Measurements from ENCODE around the gene MTMR12. TPM values are rescaled to one million over a fixed set of nuclear protein-coding genes. Genes with fewer than 3 reads are reported as not detected.

The MTMR12 gene
- total and polyA plus RNA-seq, 3 donors from 2014 or later = 53.6 to 64.0 (median 59.2) TPM

DNA sequence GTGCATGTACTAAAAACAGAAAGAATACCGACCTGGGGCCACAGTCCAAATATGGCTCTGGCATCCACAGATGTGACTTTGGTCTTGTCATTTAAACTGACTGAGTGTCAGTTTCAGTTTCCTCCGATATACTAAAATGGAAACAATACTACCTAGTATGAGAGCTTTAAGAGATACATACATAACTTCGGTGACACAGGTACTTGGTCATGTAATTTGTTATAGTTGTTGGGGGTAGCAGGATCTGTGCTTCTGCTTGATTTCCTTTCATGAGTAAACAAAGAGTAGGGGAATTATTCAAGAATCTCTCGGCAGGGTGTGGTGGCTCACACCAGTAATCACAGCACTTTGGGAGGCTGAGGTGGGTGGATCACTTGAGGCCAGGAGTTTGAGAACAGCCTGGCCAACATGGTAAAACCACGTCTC is 32.1 kb downstream of the MTMR12 start:
- H3K4me3 ChIP-seq = no peak overlapping the region
- DNase-seq = no peak
- H3K36me3 ChIP-seq (ENCODE audit: low read depth, missing control alignments) = no peaks in the 10 kb centered on the region
- H3K4me1 ChIP-seq = peaks cover 8% of the 10 kb centered on the region
- H3K27ac ChIP-seq = no peak overlapping the region
- 79 to 90% methylated on average over 5 of the region's 5 CpGs for WGBS, 2 donors
- TF ChIP-seq, protein P1, sequence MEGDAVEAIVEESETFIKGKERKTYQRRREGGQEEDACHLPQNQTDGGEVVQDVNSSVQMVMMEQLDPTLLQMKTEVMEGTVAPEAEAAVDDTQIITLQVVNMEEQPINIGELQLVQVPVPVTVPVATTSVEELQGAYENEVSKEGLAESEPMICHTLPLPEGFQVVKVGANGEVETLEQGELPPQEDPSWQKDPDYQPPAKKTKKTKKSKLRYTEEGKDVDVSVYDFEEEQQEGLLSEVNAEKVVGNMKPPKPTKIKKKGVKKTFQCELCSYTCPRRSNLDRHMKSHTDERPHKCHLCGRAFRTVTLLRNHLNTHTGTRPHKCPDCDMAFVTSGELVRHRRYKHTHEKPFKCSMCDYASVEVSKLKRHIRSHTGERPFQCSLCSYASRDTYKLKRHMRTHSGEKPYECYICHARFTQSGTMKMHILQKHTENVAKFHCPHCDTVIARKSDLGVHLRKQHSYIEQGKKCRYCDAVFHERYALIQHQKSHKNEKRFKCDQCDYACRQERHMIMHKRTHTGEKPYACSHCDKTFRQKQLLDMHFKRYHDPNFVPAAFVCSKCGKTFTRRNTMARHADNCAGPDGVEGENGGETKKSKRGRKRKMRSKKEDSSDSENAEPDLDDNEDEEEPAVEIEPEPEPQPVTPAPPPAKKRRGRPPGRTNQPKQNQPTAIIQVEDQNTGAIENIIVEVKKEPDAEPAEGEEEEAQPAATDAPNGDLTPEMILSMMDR (IDR thresholded peaks at IDR 0.05) = no peak
- no peak for TF ChIP-seq POLR2A (IDR thresholded peaks at IDR 0.05)
- intact Hi-C loops (cut with DNase I; ENCODE audit: low total_unique reads) = no loop called here
- H3K9me3 ChIP-seq = no peaks in the 10 kb centered on the region
- no peaks in the 10 kb centered on the region for H3K27me3 ChIP-seq

DNA sequence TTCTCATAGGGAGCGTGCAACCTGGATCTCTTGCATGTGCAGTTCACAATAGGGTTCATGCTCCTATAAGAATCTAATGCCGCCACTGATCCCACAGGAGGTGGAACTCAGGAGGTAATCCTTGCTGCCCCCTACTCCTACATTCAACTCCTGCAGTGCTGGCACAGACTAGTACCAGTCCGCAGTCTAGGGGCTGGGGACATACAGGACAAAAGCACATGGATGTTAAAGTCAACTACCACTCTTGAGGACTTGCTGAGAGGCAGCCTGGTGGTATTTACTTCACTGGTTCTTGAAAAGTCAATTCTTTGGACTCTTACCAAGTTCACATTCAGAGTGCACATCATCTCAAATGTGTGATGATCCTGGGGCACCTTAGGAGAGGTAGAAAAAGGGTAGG is 33.0 kb downstream of the MTMR12 start:
- Histone ChIP-seq H3K27me3 (no peaks in the 10 kb centered on the region), H3K9me3 (no peaks in the 10 kb centered on the region), H3K4me1 (peaks cover 14% of the 10 kb centered on the region), H3K4me3 (no peak overlapping the region), H3K36me3 (ENCODE audit: low read depth, missing control alignments) (no peaks in the 10 kb centered on the region), H3K27ac (no peak overlapping the region)
- TF ChIP-seq POLR2A (IDR thresholded peaks at IDR 0.05) = no peak
- TF ChIP-seq, protein P1 (IDR thresholded peaks at IDR 0.05) = no peak
- DNase-seq = no peak
- WGBS, 2 donors = 100% methylated on average over 3 of the region's 3 CpGs
- intact Hi-C loops (cut with DNase I; ENCODE audit: low total_unique reads) = no loop called here

DNA sequence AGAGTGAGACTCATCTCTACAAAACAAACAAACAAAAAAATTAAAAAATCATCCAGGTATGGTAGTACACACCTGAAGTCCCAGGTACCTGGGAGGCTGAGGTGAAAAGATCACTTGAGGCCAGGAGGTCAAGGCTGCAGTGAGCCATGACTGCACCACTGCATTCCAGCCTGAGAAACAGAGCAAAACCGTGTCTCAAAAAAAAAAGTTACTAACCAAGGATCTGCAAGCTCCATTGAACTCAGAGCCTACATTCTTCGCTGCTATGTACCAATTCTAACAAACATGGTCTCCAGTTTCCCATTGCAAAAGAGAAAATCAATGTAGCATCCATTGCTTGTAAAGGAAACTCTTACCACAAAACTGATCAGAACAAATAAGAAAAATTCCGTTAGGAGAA is 33.5 kb downstream of the MTMR12 start:
- DNase-seq = no peak
- TF ChIP-seq POLR2A (IDR thresholded peaks at IDR 0.05) = no peak
- TF ChIP-seq, protein P1 (IDR thresholded peaks at IDR 0.05) = no peak
- 84 to 91% methylated on average over 3 of the region's 3 CpGs for WGBS, 2 donors
- no peak overlapping the region for H3K4me3 ChIP-seq
- H3K27ac ChIP-seq = no peak overlapping the region
- intact Hi-C loops (cut with DNase I; ENCODE audit: low total_unique reads) = no loop called here
- H3K27me3 ChIP-seq = no peaks in the 10 kb centered on the region
- no peaks in the 10 kb centered on the region for H3K9me3 ChIP-seq
- H3K4me1 ChIP-seq = peaks cover 18% of the 10 kb centered on the region
- no peaks in the 10 kb centered on the region for H3K36me3 ChIP-seq (ENCODE audit: low read depth, missing control alignments)

DNA sequence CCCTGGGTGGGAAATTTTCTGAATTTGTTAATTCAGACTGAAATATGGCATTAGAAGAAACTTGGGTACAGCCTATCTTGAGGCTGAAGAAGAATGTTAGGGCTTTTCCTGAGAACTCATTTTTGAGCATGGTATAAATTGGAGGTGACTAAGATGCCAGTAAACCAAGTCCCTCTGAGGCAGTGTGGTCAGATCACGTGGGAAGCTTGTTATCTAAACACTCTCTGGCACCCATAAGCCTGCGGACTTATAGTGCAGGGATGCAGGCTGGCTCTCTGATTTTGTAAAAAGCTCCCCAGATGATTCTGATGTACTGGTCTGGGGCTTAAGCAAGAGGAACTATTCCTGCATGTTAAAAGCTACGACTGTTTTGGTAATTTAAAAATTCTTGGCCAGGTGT is 34.3 kb downstream of the MTMR12 start:
- DNase-seq = no peak
- intact Hi-C loops (cut with DNase I; ENCODE audit: low total_unique reads) = no loop called here
- no peak overlapping the region for H3K4me3 ChIP-seq
- H3K4me1 ChIP-seq = peaks cover 18% of the 10 kb centered on the region
- 75 to 88% methylated on average over 3 of the region's 3 CpGs for WGBS, 2 donors
- H3K27me3 ChIP-seq = no peaks in the 10 kb centered on the region
- H3K27ac ChIP-seq = no peak overlapping the region
- H3K9me3 ChIP-seq = no peaks in the 10 kb centered on the region
- TF ChIP-seq POLR2A (IDR thresholded peaks at IDR 0.05) = no peak
- TF ChIP-seq, protein P1 (IDR thresholded peaks at IDR 0.05) = no peak
- no peaks in the 10 kb centered on the region for H3K36me3 ChIP-seq (ENCODE audit: low read depth, missing control alignments)

DNA sequence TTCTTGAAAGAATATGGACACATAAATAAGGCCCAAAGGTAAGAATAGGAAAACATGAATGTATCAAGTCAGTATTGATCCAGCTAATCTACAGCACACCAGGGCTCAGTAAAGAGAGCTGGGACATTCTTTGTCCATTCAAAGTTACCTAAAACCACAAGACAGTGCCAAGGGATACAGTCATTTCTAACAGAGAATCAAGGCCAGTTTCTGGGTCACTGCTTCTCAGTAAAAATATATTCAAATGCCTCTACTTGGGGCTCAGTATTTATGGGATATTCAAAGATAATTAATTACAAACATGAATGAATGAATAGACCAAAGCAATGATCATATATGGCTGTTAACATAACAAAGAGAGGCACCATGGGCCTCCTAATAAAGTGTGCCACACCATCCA is 34.9 kb downstream of the MTMR12 start:
- no peaks in the 10 kb centered on the region for H3K27me3 ChIP-seq
- no peaks in the 10 kb centered on the region for H3K9me3 ChIP-seq
- no peaks in the 10 kb centered on the region for H3K36me3 ChIP-seq (ENCODE audit: low read depth, missing control alignments)
- no peak for DNase-seq
- no peak overlapping the region for H3K4me3 ChIP-seq
- TF ChIP-seq POLR2A (IDR thresholded peaks at IDR 0.05) = no peak
- TF ChIP-seq, protein P1 (IDR thresholded peaks at IDR 0.05) = no peak
- no peak overlapping the region for H3K27ac ChIP-seq
- H3K4me1 ChIP-seq = peaks cover 18% of the 10 kb centered on the region
- intact Hi-C loops (cut with DNase I; ENCODE audit: low total_unique reads) = no loop called here
